Sigmoid colon (tissue), 4 donors: ENCODE data around the gene ITK.

Source experiments
- EP300 ChIP-seq, 4 donors: sonication (generic); formaldehyde crosslinking; IDR thresholded peaks; one replicate each; pipeline ENCODE4 v1.6.1; 2017; ENCODE audit warnings: antibody characterized with exemption in 4 of 4
- POLR2A ChIP-seq, 2 donors: fragments of 450-650 bp; IDR thresholded peaks; one replicate each; pipeline ENCODE4 v1.6.1; 2016; ENCODE audit warnings: antibody characterized with exemption in 2 of 2, mild to moderate bottlenecking in 2 of 2, moderate library complexity in 2 of 2
- POLR2AphosphoS5 ChIP-seq, 4 donors: sonication (generic); formaldehyde crosslinking; IDR thresholded peaks; one replicate each; pipeline ENCODE4 v1.6.1; 2017; ENCODE audit warnings: antibody characterized with exemption in 4 of 4
- TF ChIP-seq, protein P1 (sequence below), 4 experiments: fragments of 450-650 bp in 3 of 4; fragments of 200-600 bp in 1 of 4; IDR thresholded peaks; one replicate each; pipeline ENCODE4 v1.5.1; 2016 to 2019; ENCODE audit warnings: antibody characterized with exemption in 4 of 4, mild to moderate bottlenecking in 3 of 4, moderate library complexity in 2 of 4

DNA sequence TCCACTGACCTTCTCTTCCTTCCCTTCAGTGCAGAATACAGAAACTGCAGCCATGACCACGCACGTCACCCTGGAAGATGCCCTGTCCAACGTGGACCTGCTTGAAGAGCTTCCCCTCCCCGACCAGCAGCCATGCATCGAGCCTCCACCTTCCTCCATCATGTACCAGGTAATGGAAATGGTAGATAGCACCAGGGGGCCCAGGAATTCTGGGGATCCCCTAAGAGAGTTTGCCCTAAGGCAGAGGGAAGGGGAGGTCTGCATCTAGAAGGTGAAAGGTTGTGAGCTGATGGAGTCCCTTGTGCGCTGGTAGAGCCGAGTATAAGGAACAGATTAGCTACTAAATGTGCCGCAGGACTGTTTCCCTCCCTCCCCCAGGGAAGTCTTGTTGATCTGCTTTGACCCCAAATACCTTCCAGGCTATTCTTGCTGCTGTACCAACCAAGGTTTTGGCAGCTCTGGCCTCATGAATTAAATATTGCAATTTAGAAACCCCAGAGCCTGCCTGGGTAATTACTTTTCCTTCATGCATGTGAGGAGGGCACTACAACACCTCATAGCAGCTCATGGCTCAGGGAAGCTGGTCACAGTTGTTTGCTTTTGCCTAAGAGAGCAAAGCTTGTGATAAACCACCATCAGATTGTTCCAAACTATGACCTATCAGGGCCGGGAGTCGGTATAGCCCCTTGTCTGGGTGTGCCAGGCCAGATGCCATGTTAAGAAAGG lies 104.8 kb downstream of the ITK start:
- TF ChIP-seq, protein P1, sequence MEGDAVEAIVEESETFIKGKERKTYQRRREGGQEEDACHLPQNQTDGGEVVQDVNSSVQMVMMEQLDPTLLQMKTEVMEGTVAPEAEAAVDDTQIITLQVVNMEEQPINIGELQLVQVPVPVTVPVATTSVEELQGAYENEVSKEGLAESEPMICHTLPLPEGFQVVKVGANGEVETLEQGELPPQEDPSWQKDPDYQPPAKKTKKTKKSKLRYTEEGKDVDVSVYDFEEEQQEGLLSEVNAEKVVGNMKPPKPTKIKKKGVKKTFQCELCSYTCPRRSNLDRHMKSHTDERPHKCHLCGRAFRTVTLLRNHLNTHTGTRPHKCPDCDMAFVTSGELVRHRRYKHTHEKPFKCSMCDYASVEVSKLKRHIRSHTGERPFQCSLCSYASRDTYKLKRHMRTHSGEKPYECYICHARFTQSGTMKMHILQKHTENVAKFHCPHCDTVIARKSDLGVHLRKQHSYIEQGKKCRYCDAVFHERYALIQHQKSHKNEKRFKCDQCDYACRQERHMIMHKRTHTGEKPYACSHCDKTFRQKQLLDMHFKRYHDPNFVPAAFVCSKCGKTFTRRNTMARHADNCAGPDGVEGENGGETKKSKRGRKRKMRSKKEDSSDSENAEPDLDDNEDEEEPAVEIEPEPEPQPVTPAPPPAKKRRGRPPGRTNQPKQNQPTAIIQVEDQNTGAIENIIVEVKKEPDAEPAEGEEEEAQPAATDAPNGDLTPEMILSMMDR (IDR thresholded peaks at IDR 0.05) = no peak
- TF ChIP-seq POLR2AphosphoS5 (IDR thresholded peaks at IDR 0.05) (no peak), POLR2A (IDR thresholded peaks at IDR 0.05) (no peak), EP300 (IDR thresholded peaks at IDR 0.05) (no peak)
